ENCODE data around the gene CA4. TPM values are rescaled to one million over a fixed set of nuclear protein-coding genes. Genes with fewer than 3 reads are reported as not detected.

The CA4 gene
- polyA plus RNA-seq, 1 experiment, result not detected

DNA sequence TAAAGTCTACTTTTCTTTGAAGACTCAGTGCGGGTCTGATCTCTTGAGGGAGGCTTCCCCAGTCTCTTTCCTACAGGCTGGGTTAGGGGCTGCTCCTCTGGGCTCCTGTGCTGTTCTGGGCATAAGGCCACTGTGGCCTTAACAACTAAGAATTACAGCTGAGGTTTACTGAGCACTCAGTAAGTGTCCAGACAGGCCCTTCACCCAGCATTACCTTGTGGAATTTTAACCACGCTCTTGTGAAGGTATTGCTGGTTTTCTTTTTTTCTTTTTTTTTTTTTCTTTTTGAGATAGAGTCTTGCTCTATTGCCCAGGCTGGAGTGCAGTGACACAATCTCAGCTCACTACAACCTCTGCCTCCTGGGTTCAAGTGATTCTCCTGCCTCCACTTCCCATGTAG is 3.6 kb upstream of the CA4 start:
- Histone ChIP-seq H3K27me3 (ENCODE audit: control insufficient read depth, insufficient read depth, low read length) (peaks cover 31% of the 10 kb centered on the region), H3K36me3 (ENCODE audit: control insufficient read depth, insufficient read depth, low read length) (no peaks in the 10 kb centered on the region), H3K4me3 (ENCODE audit: low read depth, low read length) (no peak overlapping the region)
- DNase-seq (ENCODE audit: low read depth), result no peak
- ChIA-PET CTCF (no interaction called here), POLR2A (no interaction called here)
- TF ChIP-seq, protein P1, sequence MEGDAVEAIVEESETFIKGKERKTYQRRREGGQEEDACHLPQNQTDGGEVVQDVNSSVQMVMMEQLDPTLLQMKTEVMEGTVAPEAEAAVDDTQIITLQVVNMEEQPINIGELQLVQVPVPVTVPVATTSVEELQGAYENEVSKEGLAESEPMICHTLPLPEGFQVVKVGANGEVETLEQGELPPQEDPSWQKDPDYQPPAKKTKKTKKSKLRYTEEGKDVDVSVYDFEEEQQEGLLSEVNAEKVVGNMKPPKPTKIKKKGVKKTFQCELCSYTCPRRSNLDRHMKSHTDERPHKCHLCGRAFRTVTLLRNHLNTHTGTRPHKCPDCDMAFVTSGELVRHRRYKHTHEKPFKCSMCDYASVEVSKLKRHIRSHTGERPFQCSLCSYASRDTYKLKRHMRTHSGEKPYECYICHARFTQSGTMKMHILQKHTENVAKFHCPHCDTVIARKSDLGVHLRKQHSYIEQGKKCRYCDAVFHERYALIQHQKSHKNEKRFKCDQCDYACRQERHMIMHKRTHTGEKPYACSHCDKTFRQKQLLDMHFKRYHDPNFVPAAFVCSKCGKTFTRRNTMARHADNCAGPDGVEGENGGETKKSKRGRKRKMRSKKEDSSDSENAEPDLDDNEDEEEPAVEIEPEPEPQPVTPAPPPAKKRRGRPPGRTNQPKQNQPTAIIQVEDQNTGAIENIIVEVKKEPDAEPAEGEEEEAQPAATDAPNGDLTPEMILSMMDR (IDR thresholded peaks at IDR 0.05; ENCODE audit: insufficient read depth, low read depth, low read length), result no peak

DNA sequence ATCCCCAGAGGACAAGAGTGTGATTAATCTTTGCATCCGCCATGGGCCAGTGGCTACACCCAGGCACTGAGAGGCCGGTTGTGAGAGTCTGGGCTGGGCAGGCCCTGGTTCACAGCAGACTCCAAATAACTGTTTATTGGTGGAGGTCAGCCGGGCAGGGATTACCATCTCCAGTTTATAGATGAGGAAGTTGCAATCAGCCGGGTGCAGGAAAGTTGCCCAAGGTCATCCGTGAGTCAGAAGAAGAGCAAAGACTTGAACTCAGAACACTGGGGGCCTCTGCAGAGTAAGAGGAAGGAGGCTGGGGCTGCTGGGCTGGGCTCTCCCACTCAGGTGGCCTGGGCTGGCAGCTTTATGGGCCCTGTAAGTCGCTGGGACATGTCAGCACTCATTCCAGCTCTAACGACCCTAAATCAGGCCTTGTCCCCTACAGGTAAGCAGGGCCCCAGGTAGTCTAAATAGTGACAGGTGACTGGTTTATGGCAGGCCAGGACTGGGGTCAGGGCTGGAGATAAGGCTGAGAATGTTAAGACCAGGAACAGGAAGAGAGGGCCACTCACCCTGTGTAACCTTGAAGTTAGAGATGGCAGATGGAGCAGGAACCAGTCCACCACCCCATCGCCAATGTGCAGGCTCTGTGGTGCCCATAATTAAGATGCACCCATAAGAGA is 2.1 kb upstream of the CA4 start:
- no peak for DNase-seq (ENCODE audit: low read depth)
- Histone ChIP-seq H3K36me3 (ENCODE audit: control insufficient read depth, insufficient read depth, low read length) (no peaks in the 10 kb centered on the region), H3K27me3 (ENCODE audit: control insufficient read depth, insufficient read depth, low read length) (peaks cover 40% of the 10 kb centered on the region), H3K4me3 (ENCODE audit: low read depth, low read length) (no peak overlapping the region)
- ChIA-PET POLR2A (interaction anchor here (0.6 kb wide), 1 partner anchor 60 kb away, joined by 3 read pairs; no protein-coding TSS in a partner anchor), CTCF (no interaction called here)
- TF ChIP-seq, protein P1 (IDR thresholded peaks at IDR 0.05; ENCODE audit: insufficient read depth, low read depth, low read length), result no peak

DNA sequence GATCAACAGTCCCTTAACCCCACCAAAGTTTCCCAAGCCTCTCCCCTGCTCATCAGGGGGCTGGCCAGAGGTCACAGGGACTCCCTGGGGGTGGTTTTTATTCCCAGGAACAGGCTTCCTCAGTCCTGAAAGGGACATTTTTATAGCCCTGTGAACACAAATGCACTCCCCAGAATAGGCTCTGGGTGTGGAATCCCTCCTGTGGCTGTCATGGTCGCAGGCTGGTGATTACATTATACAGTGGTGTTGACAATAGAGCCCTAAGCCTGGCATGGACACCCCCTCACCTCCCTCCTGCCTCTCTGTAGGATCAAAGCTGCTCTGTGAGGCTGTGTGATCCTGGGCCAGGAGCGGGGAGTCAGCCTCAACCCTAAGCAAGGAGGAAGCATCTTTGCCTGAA is 1.4 kb upstream of the CA4 start:
- peaks cover 40% of the 10 kb centered on the region for H3K27me3 ChIP-seq (ENCODE audit: control insufficient read depth, insufficient read depth, low read length)
- POLR2A ChIA-PET, result no interaction called here

DNA sequence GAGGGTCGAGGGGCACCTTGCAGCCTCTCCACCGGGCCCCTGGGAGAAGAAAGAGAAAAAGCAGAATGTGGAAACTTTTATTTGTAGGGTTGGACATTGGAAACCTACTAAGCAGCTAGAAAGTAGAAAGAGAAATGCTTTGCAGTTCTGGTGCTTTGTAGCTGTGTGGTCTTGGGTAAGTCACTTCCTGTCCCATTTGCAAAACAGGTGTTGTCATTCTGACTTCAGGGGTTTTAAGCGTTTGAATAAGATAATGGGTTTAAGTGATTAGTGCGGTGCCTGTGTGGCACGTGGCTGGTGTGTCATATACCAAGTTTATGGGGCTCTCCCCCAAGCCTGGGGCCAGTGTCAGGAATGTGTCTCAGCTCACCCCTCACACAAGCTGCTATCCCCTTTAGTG is 1.6 kb downstream of the CA4 start:
- CTCF ChIA-PET, result interaction anchor here (0.7 to 1.6 kb wide), 5 partner anchors 9 to 270 kb away, joined by 3 to 5 read pairs (median 4); no protein-coding TSS in a partner anchor
- TF ChIP-seq, protein P1 (IDR thresholded peaks at IDR 0.05; ENCODE audit: insufficient read depth, low read depth, low read length), result no peak
- H3K36me3 ChIP-seq (ENCODE audit: control insufficient read depth, insufficient read depth, low read length), result no peaks in the 10 kb centered on the region
- DNase-seq (ENCODE audit: low read depth), result no peak
- peaks cover 30% of the 10 kb centered on the region for H3K27me3 ChIP-seq (ENCODE audit: control insufficient read depth, insufficient read depth, low read length)
- POLR2A ChIA-PET, result no interaction called here
- no peak overlapping the region for H3K4me3 ChIP-seq (ENCODE audit: low read depth, low read length)

More for the DNA sequence above, 1.4 kb upstream of the CA4 start:
- H3K36me3 ChIP-seq (ENCODE audit: control insufficient read depth, insufficient read depth, low read length), result no peaks in the 10 kb centered on the region
- no peak overlapping the region for H3K4me3 ChIP-seq (ENCODE audit: low read depth, low read length)
- TF ChIP-seq, protein P1 (IDR thresholded peaks at IDR 0.05; ENCODE audit: insufficient read depth, low read depth, low read length), result no peak
- CTCF ChIA-PET, result no interaction called here
- no peak for DNase-seq (ENCODE audit: low read depth)

DNA sequence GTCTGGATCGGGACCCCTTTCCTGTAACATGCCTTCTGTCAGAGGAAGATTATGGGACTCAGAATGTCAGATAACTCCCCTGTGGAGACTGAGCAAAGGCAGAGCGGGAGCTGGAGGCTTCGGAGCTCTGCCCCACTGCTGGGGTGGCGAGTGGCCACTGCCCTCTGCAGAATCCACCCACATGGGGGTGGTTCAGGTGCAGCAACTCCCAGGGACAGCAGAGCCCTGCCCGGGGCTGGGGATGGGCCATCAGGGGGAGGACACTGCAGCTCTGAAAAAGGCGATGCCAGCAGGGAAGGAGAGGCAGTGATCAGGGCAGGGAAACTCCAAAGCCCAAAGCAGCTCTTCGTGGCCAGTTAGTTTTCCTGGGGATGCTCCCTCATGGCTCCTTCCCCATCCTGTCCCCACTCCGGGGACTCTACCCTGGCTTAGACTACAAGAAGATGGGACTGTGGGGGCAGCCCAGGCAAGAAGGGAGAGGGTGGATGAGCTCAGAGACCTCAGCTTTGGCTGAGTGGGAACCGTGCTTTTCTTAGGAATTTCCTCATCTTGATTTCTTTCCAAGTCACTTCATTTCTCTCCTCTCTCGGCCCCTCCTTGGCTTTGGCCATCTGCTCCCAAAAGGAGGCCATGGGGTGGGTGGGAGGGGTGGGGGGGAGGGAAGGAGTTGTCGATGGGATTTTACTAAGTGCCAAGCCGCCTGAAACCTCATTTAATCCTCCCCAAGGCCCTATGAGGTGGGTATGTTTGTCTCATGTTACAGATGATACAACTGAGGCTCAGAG is 4.0 kb downstream of the CA4 start:
- ChIA-PET CTCF (interaction anchor here (0.9 to 1.6 kb wide), 5 partner anchors 8 to 17 kb away, joined by 3 to 4 read pairs (median 3); no protein-coding TSS in a partner anchor), POLR2A (interaction anchor here (0.5 kb wide), 1 partner anchor 12 kb away, joined by 4 read pairs; no protein-coding TSS in a partner anchor)
- Histone ChIP-seq H3K36me3 (ENCODE audit: control insufficient read depth, insufficient read depth, low read length) (no peaks in the 10 kb centered on the region), H3K4me3 (ENCODE audit: low read depth, low read length) (no peak overlapping the region), H3K27me3 (ENCODE audit: control insufficient read depth, insufficient read depth, low read length) (peaks cover 30% of the 10 kb centered on the region)
- no peak for DNase-seq (ENCODE audit: low read depth)
- TF ChIP-seq, protein P1 (IDR thresholded peaks at IDR 0.05; ENCODE audit: insufficient read depth, low read depth, low read length), result no peak
